GM21529 (cell line): ENCODE results near the gene CEP170.

ENCODE experiments used
- ATAC-seq: cut with Tn5 transposase; IDR thresholded peaks from one replicate; pipeline ENCODE4 v1.9.1; 2021; ENCODE audit not compliant: unreplicated experiment

CEP170 gene

GRCh38 chr1:243254927-243255790, at the start of gene CEP170:
Gene CEP170, minus strand, starts transcription at chr1:243255281. Its CDS starts 30,001 bp downstream, at chr1:243225280.
- ATAC-seq: peak; percentile 50

DNA sequence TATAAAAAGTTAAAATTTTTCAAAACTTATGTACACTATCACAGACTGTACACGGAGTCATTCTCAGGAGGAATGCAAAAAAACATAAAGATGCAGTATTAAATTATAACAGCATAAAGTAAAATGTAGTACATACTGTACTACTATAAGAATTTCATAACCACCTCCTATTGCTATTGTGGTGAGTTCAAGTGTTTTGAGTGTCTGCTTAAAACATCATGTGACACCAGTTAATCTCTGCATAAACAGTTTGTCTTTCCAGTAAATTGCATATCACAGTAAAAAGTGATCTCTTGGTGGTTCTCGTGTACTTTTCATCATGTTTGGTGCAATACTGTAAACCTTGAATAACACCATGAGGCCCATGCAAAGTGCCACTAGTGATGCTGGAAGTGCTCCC, 46.0 kb upstream of the CEP170 start:
- ATAC-seq: no peak

DNA sequence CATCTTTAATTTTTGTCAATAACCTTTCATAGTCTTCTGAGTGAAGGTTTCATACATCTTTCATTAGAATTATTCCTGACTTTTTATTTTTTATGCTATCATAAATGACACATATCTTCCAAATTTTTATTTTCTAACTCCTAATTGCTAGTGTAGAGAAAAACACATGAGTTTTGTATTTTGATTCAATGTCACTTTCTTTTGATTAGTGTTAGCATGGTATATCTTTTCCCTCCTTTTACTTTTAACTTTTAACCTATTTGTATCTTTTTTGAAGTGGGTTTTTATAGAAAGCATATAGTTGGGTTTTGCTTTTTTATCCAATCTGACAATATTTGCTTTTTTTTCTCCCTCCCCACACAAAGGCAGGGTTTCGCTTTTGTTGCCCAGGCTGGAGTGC, 44.0 kb upstream of the CEP170 start:
- no peak for ATAC-seq

- no peak for ATAC-seq
Observed at GRCh38 chr1:243294723-243295121, 39.6 kb upstream of the CEP170 start.

GRCh38 chr1:243293941-243294722, 39.1 kb upstream of the CEP170 start:
- ATAC-seq: no peak

DNA sequence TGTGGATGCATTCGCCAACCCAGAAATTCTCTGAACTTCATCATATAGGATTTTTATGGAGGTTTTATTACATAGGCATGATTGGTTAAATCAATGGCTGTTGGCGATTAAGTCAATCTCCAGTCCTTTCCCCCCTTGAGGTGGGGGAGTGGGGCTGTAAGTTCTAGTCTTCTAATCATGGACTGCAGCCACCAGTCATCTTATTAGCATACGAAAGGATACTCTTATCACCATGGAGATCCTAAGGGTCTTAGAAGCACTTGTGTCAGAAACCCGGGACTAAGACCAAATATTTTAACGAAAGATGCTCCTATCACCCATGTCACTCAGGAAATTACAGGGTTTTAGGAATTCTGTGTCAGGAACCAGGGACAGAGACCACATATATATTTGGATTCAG, 37.0 kb upstream of the CEP170 start:
- no peak for ATAC-seq

DNA sequence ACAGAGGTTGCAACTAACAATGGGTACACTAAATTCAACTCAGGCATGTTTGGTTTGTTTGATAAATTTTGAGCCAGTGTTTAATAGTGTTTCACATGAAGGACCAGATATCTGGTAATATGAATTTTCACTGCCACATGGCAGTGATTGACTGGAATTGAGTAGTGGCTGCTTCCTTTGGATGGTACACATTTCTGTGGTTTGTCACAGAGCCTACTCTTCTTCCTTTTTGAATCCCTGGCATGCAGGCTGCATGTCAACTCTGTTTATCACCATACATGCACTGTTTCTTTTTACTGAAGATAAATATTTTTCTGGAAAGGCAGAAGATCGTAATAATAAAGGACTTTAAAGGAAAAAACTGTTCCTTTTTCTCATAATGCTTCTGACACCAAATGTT, 36.2 kb upstream of the CEP170 start:
- no peak for ATAC-seq

GRCh38 chr1:243288062-243288461, 33.0 kb upstream of the CEP170 start:
- ATAC-seq: no peak

GRCh38 chr1:243287652-243288051, 32.6 kb upstream of the CEP170 start:
- ATAC-seq: peak; percentile 96

DNA sequence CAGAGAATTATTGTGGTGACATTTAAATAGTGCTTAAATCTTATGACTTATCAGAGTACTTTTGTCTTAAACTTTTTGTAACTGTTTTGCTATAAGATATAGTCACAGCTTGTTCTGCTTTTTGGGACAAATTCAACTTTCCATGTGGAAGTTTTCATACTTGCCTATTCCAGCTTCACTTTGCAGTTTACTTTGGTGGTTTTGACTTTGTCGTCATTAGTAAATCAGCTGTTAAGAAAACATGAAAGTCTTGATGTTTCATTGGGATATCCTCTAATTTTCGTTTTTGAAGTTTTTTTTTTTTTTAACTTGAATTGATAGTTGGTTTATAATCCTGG, 32.0 kb upstream of the CEP170 start:
- no peak for ATAC-seq

DNA sequence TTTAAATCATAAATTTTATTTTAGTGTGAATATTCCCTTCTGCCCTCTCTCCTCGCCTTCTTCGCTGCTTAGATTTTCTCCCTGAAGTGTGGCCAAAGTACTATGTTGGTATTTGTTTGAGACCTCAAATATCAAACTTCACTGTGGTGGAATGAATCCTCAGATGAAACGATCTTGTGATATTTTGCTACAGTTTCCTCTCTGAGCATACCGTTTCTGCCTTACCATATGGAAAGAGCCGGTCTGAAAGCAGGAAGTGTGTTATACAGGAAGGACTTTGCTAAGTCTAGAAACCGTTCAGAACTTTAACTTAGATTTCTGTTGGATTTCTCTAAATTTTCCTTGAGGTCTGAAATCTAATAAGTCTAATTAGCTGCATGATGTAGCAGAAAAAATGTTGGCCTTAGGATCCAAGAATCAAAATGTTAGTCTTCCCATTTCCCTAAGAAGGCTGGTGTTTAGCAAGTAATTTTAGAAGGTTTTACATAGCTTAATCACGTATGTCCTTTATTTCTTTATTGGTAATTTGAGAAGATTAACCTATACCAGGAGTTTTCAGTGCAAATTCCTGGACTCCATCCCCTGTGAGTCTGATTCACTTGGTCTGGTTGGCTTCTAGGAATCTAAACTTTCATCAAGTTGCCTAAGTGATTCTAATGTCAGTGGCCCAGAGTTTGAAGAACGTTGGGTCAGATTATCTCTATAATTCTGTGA, 31.5 kb upstream of the CEP170 start:
- no peak for ATAC-seq

- ATAC-seq: no peak
Observed at GRCh38 chr1:243281672-243282071, 26.6 kb upstream of the CEP170 start.

GRCh38 chr1:243280571-243281129, 25.6 kb upstream of the CEP170 start:
- ATAC-seq: no peak

DNA sequence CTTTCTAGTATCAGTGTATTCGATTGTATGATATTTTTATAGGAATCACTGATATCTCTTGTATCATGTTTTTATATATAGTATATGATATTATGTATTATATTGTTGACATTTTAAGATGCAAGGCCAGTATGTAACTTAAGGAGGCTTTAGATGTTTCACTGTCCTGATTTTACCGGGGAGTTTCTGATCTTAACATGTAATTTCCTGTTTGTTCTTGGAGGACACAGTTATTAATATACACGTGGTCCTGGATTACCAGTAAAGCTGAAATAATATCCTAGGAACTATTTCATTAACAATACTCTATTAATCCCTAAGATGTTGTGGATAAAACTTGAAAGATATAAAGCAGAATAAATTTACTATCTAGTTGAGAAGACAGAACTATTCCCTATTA, 20.2 kb upstream of the CEP170 start:
- ATAC-seq: no peak

DNA sequence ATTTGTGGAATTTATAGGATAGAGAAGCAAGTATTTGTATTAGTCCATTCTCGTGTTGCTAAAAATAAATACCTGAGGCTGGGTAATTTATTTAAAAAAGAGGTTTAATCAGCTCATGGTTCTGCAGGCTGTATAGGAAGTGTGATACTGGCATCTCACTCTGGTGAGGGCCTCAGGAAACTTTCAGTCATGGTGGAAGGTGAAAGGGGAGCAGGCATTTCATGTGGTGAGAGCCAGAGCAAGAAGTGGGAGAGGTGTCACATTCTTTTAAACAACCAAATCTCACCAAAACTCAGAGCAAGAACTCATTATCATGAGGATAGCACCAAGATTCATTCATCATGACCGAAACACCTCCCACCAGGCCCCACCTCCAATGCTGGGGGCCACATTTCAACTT, 18.9 kb upstream of the CEP170 start:
- ATAC-seq: no peak

DNA sequence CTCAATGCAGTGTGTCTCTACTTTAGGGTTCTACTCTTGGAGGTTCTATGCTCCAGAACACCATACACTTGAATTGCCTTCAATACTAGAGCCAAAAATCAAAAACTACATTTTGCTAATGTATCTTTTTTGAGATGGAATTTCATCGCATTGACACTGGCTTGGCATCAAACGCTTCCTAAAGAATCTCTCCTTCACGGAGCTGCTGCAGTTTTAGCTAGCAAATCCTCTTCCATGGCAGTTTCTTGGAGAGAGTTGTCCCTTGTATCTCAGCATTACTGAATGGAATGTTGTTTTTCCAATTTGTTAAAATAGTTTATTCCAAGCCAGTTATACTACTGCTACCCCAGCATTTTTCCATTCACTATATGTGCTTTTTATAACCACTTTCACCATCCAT, 18.4 kb upstream of the CEP170 start:
- ATAC-seq: no peak

DNA sequence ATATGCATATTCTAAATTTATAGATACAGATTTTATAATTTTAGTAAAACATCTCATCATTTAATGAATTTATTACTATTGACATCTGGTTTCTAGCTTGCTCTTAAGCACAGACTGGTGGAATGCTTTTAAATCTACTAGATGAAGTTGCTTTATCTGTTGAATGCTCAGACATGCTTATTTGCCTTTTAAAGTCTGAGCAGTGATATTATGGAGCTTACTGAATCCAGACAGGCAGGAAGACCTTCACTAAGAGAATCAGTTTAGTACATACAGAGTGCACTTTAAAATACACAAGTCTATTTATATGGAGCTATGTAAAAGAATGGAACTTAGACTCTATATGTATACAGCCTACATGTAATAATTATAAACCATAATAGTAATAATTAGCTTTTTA, 17.3 kb upstream of the CEP170 start:
- ATAC-seq: no peak

DNA sequence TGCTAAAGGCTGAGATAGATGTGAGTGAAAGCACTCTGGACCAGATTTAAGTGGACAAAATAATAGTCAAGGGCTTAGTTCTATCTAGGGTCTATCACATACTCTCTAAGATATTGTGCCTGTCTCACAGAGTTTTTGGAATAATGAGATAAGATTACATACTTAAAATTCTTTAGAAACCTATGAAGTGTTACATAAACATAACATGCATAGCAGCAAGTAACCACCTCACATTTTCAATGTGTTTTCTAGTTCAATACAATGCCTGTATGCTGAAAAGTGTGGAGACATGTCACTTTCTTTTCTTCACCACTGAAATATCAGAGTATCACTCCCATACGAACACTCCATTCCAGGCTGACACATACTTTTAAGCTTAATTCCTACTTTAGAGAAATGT, 16.9 kb upstream of the CEP170 start:
- no peak for ATAC-seq

DNA sequence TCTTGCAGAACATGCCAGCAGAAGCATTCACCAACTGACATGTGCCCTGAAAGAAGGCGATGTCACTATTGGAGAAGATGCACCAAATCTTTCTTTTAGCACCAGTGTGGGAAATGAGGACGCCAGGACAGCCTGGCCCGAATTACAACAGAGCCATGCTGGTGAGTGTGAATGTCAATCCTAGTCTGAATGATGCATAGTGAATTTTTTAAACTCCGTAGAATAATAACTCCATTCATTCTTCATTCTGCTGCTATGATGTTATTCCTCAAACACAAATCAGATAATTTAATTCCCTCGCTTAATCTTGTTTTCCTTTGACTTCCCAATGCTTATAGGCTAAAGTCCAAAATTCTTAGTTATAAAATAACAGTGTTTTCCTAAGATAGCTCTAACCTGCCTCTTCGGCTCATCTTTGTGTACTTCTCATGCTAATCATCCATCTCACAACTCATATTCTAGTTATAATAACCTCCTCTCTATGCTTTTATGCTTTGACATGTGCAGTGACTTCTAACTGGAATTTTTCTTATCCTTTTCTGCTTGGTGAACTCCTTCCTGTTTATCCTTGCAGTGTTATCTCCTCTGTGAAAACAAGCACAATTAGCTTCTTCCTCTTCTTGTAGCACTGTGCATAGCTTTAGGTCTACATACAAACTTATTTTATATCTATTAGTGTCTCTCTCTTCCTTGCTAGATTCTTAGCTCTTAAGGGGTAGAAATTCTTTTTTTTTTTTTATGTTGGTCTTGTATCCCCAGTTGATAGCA, 15.2 kb upstream of the CEP170 start:
- ATAC-seq: no peak

GRCh38 chr1:243269461-243269801, 14.3 kb upstream of the CEP170 start:
- peak; percentile 63 for ATAC-seq
